ENCODE results near the gene C9orf40.

Gene C9orf40

GRCh38 chr9:74952201-74953151 is at the start of gene C9orf40:
Gene C9orf40, minus strand, starts transcription at chr9:74952912. Its CDS starts 301 bp downstream, at chr9:74952611.
- DNase-seq = peak; percentile 87 to 92

GRCh38 chr9:75001719-75002421 is 49.2 kb upstream of the C9orf40 start:
- peak; percentile 72 to 76 for DNase-seq

GRCh38 chr9:75000835-75001234 is 48.1 kb upstream of the C9orf40 start:
- no peak for DNase-seq

GRCh38 chr9:74985041-74985440 is 32.3 kb upstream of the C9orf40 start:
- DNase-seq = no peak

GRCh38 chr9:74983709-74984108 is 31.0 kb upstream of the C9orf40 start:
- no peak for DNase-seq

GRCh38 chr9:74979844-74980243 is 27.1 kb upstream of the C9orf40 start:
- no peak for DNase-seq

GRCh38 chr9:74977287-74977686 is 24.6 kb upstream of the C9orf40 start:
- DNase-seq = no peak

- DNase-seq = no peak
Measured at GRCh38 chr9:74975538-74975937, 22.8 kb upstream of the C9orf40 start.

- DNase-seq = no peak
Measured at GRCh38 chr9:74974558-74974957, 21.8 kb upstream of the C9orf40 start.

- no peak for DNase-seq
Measured at GRCh38 chr9:74973714-74974113, 21.0 kb upstream of the C9orf40 start.

- no peak for DNase-seq
Measured at GRCh38 chr9:74963056-74963455, 10.3 kb upstream of the C9orf40 start.

- no peak for DNase-seq
Measured at GRCh38 chr9:74961496-74961895, 8.8 kb upstream of the C9orf40 start.

- no peak for DNase-seq
Measured at GRCh38 chr9:74960561-74960960, 7.8 kb upstream of the C9orf40 start.

- no peak for DNase-seq
Measured at GRCh38 chr9:74958587-74958986, 5.9 kb upstream of the C9orf40 start.

- no peak for DNase-seq
Measured at GRCh38 chr9:74953235-74953751, 581 bp upstream of the C9orf40 start.

GRCh38 chr9:74951725-74952151 is 974 bp downstream of the C9orf40 start:
- DNase-seq = peak in 1 of 2 experiments; percentile 47

- DNase-seq = peak in 1 of 2 experiments; percentile 32
Measured at GRCh38 chr9:74951107-74951720, 1.5 kb downstream of the C9orf40 start.

- DNase-seq = no peak
Measured at GRCh38 chr9:74949859-74950855, 2.6 kb downstream of the C9orf40 start.

- DNase-seq = no peak
Measured at GRCh38 chr9:74948937-74949336, 3.8 kb downstream of the C9orf40 start.

- DNase-seq = no peak
Measured at GRCh38 chr9:74946686-74947085, 6.0 kb downstream of the C9orf40 start.

- no peak for DNase-seq
Measured at GRCh38 chr9:74942801-74943200, 9.9 kb downstream of the C9orf40 start.

- DNase-seq = peak; percentile 21 to 30
Measured at GRCh38 chr9:74940600-74940999, 12.1 kb downstream of the C9orf40 start.
